IPS-18c (cell line): ENCODE data around the gene ITPRIP.

Experiments used
- H3K4me3 ChIP-seq: 2 replicates; pipeline ENCODE4 v1.7.0; 2013; ENCODE audit warnings: low read depth, mild to moderate bottlenecking, low read length, moderate library complexity; ENCODE audit not compliant: insufficient read depth
- H3K9me3 ChIP-seq: one replicate; pipeline ENCODE4 v1.6.1; 2013; ENCODE audit warnings: mild to moderate bottlenecking, low read length, moderate library complexity; ENCODE audit not compliant: control insufficient read depth, insufficient read depth

Gene ITPRIP

DNA sequence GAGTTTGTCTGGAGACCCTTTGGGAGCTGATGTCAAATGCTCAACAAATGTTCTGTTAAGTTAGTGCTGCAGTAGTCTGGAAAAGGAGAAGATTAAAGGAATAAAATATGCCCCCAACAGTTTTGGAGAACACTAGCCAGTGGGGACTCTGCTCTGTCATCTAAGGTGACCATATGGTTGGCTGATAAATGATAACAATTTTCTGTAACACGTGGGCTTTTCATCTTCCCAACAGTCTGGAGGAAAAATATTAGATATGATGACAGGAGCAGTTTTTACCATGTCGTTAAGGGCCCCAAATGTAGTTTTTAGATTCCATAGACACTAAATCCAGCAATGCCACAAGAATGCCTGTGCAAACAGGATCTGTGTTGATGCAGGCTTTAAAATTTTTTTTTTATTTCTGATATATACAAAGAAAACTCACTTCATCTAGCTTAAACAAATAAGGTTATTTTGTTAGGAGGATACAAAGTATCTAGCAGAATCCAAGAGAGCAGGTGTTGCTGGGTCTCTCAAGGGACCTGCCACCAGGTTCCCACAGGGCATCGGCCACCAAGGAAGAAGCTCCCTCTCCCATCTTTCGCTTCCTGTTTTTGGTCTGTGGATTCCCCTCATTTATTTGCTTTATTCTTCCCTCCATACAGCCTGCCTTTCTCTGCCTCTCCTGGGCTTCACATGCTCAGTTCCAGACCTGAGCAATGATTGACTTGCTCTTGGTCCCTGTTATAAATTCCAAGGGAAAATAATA is 9.2 kb upstream of the ITPRIP start:
- H3K4me3 ChIP-seq: no peak overlapping the region
- H3K9me3 ChIP-seq: no peaks in the 10 kb centered on the region

DNA sequence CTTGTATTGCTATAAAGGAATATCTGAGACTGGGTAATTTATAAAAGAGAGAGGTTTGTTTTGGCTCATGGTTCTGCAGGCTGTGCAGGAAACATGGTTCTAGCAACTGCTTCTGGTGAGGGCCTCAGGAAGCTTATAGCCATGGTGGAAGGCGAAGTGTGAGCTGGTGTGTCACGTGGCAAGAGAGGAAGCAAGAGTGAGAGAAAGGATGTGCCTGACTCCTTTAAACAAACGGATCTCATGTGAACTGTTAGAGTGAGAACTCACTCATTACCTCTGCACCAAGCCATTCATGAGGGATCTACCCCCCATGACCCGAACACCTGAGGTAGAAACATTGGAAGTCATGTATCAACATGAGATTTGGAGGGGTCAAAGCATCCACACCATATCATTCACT is 7.7 kb upstream of the ITPRIP start:
- H3K4me3 ChIP-seq: no peak overlapping the region
- H3K9me3 ChIP-seq: no peaks in the 10 kb centered on the region

DNA sequence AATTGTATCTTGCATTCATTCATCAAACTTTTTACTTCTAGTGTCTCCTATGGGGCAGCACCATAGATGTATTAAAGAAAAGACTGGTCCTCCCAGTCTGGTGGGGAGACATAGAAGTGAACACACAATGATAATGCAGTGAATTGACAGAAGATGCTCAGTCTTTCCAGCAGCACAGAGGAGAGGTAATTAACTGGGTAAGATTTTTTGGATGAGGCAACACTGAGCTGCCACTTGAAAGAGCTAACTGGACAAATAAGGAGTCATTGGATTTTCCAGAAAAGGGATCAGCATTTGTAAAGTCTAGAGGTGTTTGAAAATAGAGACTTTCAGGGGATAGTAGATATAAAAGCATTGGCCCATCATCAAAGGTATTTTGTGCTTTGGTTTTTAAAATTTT is 7.2 kb upstream of the ITPRIP start:
- Histone ChIP-seq H3K4me3 (no peak overlapping the region), H3K9me3 (no peaks in the 10 kb centered on the region)

DNA sequence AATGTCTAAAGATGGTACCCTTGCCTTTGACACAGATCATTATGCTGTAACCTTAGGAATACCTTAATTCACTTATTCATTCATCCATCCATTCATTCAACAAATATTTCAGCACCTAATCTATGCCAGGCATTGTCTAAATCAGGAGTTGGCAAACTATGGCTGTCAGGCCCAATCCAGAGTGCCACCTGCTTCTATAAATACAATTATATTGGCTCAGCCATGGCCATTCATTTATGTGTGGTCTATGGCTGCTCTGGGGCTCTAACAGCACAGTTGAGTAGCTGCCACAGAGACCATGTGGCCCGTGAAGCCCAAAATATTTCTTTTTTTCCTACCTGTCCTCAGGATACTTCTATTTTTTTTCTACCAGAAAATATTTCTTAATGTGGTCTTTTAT is 6.0 kb upstream of the ITPRIP start:
- Histone ChIP-seq H3K9me3 (no peaks in the 10 kb centered on the region), H3K4me3 (no peak overlapping the region)

DNA sequence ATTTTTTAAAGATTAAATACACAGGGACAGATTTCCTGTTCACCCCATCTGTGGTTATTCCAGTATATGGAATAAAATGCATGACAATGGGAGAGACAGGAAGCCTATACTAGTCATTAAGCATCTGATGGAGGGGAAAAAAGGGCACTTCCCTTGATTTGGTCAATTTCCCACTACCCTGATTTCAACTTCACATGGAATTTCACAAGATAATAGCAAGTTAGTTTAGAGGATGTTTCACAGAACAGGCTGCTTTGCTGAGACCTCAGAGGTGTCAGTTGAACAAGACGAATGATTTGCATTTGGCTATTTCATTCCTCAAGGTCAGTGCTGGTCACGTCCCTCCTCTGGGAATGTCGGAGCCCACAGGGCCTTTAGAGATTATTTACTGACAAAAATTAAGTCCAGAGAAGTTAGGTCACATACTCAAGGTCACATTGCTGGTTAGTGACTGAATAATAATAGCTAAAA is 4.7 kb upstream of the ITPRIP start:
- no peaks in the 10 kb centered on the region for H3K9me3 ChIP-seq
- H3K4me3 ChIP-seq: no peak overlapping the region

DNA sequence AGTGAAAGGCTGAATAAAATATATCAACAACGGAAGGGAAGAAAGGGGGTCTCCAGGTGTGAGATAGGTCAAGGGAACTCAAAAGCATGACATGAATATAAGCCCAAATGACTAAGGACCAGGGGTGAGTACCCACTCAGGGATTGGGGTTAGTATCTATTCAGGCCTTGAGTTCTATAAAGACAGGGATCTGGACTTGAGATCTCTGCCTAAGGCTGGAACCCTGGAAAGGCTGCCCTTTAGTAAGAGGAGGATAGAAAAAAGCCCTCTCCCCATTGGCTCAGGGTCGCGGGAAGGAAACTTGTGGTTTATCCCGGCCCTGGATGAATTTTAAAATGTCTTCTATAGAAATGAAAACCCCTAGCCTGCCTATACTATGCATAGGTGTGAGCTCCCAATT is 2.4 kb upstream of the ITPRIP start:
- no peak overlapping the region for H3K4me3 ChIP-seq
- no peaks in the 10 kb centered on the region for H3K9me3 ChIP-seq

DNA sequence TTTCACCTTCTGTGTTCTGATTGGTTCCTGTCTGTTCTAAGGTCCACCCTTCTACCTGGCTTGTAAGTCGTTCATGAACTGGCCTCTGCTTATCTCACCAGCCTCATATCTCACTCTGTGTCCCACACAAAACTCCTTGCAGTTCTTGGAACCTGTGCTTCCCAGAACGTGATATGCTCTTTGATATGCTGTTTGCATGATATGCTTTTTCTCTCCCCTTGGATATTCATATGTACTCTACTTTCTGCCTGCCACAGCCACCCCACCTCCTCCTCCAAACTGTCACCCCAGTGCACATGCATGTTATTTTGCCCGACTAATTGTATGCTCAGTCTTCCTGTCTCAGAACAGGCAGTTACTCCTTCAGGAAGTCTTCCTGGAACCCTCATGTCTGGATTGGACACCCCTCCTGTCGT is 1.9 kb upstream of the ITPRIP start:
- no peak overlapping the region for H3K4me3 ChIP-seq
- no peaks in the 10 kb centered on the region for H3K9me3 ChIP-seq

DNA sequence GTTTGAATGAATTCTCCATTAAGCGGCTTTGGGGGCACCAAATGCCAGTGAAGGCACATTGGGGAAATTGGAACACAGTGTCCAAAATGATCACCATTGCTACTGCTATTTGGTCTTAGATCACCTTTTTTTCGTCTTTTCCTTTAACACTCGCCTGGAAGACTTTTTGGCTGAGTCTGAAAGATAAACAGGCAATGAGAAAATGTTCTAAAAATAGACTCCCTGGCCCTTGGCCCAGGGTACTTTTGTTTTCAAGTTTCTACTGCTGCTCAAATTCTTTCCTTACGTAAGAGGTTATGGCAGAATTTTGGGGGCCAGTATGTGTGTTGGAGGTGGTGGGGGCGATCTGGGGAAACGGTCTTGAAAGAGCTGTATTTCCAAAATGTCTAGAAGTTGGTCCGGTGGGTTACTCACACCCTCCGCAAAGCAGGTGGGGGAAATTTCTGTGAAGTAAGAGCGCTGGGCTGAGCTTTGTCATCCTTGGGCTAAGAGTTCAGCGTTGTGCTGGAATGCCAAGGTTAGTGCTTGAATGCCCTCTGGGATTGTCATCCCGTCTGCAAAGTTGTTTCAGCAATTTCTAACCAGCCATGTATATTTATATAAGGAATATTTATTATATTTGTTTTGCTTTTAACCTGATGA is 1.3 kb upstream of the ITPRIP start:
- H3K9me3 ChIP-seq: no peaks in the 10 kb centered on the region
- H3K4me3 ChIP-seq: peak overlapping the region; percentile 82; the same call in 1 of the 2 replicates

DNA sequence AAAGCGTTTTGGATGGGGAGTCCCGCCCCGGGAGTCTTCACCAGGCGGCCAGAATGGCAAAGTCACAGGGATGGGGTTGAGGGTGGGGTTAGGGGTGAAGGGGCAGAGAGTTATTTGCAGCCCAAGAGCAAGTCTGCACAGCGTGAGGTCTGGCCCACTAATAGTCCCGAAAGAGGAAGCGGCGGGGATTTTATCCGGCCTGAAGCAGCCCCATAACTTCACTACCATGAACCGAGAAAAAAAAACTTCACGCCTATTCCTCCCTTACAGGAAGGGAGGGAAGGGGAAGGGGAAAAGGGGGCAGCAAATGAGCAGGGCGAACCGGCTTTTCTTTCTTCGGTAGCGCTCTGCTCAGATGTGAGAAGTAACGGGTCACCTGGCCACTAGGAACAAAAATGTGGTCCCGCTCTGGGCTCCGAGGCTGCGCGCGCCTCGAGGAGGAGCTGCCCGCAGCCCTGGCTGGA is 712 bp downstream of the ITPRIP start:
- Histone ChIP-seq H3K4me3 (peak overlapping the region; percentile 82), H3K9me3 (no peaks in the 10 kb centered on the region)

DNA sequence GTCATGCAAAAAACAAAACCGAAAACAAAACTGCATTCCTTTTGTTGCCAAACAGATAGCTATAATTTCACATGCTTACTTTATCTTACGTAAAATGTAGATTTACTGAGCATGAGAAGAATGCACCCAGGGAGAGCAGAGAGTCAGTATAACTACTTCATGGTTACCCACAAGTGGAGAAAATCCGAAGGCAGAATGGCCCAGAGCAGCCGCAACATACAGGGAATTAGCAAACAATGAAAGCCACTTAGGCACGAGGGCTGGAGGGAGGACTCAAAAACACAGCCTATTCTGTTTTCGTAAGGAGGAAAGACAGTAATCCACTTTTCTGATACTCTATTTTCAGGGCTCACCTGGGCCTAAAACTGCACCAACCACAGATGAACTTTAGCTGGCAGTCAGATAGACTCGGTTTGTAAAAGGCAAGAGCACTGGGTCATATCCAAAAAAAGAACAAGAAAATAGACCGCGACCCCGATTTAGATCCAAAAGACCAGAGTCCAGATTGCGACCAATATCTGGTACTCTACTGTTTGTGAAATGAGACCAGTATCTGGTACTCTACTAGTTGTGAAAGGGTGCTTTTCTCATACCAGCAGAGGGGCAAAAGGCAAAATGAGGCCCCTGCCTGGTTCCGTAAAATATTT is 1.3 kb downstream of the ITPRIP start:
- peak overlapping the region; percentile 82 for H3K4me3 ChIP-seq

DNA sequence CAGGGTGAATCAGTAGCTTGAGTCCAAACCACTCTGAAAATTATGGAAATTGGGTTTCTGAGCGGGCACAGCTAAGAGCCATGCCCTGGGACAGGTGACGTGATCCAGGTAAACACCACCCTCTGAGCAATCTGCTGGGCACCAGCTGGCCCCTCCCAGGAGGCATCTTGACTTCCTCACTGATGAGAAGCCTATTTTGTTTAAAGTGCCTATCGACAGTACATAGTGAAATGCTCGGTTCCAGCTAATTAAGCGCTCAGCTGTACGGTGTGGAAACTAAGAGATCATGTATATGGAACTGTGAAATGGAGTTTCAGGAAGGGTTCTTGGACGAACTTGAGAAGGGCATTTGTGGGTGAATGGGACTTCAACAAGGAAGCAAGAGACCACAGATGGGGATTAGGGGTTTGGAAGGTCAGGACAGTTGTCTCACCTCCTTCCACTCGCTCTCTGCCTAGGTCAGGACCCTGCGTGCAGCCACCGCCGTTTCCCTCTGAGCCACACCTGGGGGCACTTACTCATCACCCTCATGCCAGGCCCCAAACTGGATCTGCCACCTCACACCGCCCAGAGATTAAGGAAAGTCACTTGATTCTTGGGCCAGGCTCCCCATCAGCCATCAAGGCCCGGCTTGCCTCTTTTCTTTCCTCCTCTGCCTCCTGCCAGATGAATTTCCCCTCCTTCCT is 3.2 kb downstream of the ITPRIP start:
- Histone ChIP-seq H3K4me3 (no peak overlapping the region), H3K9me3 (no peaks in the 10 kb centered on the region)

More for the DNA sequence above, 1.3 kb downstream of the ITPRIP start:
- no peaks in the 10 kb centered on the region for H3K9me3 ChIP-seq

DNA sequence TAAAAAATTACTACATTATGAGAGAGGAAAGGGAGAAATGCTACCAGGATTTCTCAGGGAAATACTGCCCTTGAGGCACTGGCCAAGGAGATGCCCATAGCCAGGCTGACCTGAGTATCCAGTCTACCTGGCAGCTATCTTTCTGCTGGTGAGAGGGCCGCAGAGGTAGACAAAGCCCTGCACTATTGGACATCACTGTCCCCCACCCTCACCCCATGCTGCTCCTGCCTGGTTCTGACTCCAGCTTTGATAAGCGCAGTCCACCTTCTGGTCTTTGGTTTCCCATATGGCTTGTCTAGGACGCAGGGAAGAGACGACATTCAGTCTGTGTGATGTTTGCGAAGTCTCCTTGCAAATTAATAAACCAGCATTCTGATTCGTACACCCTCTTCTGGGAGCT is 3.7 kb downstream of the ITPRIP start:
- no peak overlapping the region for H3K4me3 ChIP-seq

DNA sequence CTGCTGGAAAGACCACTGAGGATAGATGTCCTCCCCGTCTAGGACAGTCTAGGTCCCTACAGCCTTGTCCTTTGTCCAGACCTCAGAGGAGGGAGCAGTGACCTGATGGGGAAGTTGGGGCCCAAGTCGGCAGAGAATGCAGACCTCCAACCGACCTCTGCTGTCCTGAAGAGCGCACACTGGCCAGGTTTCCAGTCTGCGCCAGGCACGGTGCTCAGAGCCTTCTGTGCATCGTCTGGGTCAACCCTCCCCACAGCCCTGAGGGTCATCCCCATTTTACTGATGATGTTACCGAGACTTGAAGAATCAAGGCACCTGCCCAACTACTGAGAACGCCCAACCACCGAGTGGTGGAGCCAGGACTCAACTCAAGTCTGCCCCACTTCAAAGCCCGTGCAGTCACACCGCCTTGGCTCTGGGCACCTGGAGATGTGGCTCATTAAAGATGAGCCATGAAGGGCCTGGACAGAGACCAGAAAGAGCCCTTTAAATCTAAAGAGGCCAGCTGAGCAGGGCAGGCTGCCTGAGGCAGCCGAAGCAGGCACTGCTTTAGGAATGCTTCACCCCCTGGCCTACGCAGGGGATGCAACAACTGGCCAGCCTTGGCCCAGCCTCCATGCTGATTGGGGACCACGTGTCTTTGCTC is 4.4 kb downstream of the ITPRIP start:
- Histone ChIP-seq H3K9me3 (no peaks in the 10 kb centered on the region), H3K4me3 (no peak overlapping the region)

More for the DNA sequence above, 3.7 kb downstream of the ITPRIP start:
- H3K9me3 ChIP-seq: no peaks in the 10 kb centered on the region

DNA sequence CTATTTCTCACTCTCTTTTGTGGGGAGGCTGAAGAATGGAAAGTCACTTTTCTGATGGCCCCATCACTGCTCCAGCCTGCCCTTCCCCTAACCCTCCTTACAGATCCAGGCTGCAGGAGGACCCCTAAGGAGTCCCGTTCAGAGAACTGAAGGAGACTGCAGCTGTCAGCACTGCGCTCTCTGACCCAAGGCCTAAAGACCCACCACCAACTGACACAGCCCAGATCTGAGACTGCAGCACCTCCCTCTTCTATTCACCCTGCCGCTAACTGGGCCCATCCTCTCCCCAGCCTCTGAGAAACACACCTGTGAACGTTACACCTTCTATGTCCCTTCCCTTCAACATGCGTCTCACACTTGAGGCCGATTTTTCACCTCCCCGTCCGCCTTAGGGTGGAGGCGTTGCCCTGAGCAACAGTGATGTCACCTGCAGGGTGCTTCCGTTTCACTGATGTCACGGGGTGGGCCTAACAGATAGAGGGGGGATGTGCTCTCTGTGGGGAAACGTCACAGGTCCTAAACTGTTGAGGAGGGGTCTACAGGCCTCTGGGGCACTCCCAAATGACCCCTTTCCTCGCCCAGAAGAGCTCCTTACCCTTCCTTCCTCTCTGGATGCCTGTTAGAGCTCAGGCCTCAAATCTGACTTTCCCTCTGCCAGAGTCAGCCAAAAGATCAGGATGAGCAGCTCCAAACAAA is 5.1 kb downstream of the ITPRIP start:
- Histone ChIP-seq H3K4me3 (no peak overlapping the region), H3K9me3 (no peaks in the 10 kb centered on the region)

DNA sequence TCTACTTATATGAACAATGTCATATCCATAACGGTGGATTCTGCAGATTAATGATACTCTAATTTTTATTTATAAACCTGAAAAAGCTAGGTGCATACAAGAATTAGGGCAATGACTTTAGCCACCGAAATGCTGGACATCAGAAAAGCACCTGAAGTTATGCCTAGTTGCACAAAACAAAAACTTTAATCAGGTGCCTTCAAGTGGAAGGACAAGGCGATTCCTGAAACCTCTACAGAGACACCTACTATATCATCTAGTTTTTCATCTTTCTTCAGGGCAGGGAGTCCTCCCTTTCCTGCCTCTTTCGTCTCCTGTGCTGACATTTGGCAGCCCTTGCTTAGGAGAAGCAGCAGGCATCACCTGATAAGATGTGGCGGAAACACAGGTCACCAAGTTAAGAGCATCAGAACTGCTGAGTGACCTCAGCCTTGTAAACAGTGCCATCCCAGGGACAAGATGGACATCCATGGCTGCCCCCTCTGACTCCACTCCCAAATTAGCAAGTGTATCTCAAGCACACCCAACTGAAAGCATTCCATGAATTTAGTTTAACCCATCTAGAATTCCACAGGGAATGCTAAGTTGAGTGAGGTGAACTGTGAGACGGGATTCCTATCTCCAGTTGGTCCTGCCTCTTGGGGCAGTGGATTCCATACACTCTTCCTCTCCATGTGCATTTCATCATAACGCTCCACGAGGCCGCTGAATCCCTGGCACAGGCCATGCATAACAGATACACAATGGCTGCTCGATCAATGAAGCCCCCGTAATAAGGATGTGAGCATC is 5.8 kb downstream of the ITPRIP start:
- H3K4me3 ChIP-seq: no peak overlapping the region
- no peaks in the 10 kb centered on the region for H3K9me3 ChIP-seq
